Measurements from ENCODE around the gene AOAH. TPM values are rescaled to one million over a fixed set of nuclear protein-coding genes. Genes with fewer than 3 reads are reported as not detected.

Gene AOAH
- polyA plus RNA-seq, 10 donors: 2.3 to 5.0 (median 3.5) TPM

DNA sequence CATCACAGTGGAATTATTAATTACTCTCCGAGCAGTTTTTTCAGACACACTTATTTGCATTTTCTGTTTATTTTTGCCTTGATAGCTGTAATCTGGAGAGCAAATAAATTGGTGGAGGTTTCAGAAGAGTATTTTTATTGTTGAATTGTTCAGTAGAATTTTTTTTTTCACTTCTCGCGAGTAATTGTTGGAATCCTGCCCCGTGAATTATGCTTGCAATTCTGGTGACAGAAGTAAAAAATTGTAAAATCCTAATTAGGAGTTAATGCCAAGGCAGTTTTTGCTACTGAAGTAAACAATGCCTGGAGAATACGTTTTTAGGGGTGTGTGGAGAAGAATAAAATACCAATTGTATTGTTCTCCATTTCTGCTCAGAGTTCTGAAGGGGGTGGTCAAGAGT is 88.2 kb downstream of the AOAH start:
- DNase-seq: no peak

DNA sequence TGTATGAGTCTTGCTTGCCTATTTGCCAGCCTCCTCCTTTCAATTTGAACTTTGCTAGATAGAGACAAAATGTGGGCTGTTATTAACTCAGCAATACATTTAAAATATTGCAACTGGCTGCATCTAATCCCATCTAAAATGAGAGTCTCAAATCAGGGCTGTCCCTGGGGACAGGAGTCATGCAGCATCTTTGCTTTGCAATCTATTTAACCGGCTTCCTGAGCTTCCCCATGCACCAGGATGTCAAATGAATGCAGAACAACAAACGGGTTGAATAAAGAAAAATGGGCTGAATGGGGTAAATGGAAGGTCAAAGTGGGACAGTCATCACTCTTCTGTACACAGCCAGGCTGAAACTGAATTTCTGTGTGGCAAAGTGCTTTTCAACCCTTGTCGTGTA is 89.2 kb downstream of the AOAH start:
- DNase-seq: no peak

DNA sequence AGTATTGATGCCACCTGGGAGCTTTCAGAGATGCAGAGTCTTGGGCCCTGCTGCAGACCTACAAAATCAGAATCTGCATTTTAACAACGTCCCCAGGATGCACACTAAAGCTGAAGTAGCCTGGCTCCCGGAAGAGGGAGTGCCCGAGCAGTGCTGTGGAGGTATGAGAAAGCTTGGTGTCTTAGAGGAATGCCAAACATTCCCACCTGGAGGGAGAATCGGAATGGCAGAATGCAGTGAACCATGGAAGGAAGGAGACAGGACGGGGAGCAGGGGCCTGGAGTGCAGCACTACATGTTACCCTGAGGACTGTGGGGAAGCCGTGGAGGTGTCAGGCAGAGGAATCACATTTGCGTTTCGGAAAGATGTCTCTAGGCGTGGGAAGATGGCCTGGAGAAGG is 90.9 kb downstream of the AOAH start:
- no peak for DNase-seq

DNA sequence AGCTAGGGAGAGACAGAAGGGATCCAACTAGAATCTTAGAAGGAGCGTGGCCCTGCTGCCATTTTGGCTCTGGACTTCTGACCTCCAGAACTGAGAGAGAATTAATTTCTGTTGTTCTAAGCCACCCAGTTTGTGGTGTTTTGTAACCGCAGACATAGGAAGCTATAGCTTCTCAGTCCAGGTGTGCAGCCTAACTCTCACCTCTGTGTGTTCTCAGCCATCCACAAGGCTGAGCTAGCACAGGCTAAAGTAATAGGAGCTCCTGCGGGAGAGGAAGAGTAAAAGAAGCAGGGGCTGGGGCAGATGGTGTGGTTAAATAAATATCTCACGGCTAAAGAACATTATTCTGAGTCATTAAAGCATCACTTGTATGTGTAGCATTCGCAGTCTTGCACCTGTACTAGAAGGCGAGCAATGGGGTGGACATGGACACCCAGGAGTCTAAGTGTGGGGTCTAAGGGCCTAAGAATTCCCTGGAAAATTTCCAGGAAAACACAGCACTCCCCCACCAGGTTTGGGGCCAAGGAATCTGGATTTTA is 94.1 kb downstream of the AOAH start:
- no peak for DNase-seq

DNA sequence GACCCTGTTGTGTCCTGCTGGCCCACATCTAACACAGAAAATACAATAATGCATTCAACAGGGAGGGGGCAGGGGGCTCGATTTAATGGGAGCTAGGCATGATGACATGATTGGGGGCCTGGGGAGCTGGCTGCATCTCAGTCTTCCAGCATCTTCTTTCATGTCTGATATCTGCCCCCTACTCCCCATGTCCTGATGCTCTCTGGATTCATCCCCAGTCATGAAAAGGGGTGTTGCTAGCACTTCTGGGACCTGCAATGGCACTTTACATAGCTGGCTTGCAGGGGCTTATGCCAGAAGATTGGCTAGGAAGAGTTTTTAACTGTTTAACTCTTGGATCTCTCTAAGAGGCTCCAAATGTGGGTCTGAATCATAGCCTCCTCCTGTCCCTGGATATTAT is 94.9 kb downstream of the AOAH start:
- no peak for DNase-seq

DNA sequence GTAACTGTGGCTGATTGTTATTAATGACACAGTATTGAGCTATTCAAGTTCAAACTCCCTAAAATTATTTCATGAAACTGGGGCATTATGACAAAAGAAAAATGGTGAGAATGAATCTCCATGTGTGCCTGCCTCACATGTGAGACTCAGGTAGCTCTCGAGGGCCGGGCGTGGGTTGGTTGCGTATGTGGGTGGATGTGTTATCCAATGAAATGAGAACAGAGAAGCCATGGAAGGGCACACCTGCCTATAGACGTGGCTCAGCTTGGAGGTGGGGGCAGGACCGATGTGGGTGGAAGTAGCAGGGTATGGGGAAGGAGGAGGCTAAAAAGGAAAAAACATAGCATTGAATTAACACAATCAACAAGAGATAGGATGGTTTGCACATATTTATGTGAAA is 96.5 kb downstream of the AOAH start:
- DNase-seq: no peak

DNA sequence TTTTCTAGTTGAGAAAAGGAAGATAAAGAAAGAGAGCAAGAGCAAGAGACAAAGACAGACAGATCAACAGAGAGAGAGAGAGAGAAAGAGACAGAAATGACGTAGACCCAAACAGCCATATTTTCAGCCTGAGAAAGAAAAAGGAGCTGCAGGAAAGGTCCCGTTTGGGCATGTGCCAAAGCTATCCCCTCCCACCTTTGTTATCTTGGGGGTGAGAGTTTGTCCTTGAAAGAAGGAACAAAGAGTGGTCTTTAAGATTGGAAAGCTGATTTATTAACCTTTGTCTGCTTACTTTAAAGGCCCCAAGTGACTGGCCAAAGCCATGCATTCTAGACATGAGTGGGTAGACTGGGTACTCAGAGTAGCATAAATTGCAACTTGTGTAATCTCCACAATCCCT is 98.2 kb downstream of the AOAH start:
- no peak for DNase-seq

DNA sequence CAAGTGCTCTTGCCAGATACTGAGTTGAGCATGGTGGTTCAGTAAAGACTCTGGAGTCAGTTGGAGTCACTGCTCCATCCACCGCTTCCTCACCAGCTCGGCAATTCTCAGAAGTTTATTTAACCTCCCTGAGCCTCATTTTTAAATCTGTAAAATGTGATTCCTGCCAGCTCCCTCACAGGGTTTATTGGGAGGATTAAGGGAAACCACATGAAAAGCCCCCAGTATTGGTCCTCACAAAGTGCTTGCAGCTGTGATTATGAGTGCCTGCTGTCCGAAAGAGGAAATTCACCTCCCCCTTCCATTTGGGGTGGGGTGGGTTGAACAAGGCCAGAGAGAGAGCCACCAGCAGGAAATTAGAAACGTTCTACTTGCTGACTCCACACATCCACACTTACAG is 99.0 kb downstream of the AOAH start:
- peak in 2 of 3 donors; percentile 6 to 25 for DNase-seq

DNA sequence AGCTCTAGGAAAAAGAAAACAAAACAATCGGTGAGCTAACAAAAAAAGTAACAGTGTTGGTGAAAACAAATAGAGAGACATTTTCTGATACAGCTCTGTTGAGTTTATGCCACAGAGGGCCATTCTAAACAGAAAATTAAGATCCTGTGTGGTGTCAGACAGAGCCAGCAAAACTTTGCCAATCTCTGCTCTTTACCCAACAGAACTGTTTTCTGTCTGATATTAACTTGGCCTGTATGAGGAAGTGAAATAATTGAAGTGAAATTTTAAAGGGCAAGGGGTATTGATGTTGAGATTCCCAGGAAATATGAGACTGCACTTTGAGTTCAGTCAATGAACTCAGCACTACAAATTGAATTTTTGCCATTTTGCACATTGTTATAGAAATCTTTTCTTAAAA is 101.0 kb downstream of the AOAH start:
- DNase-seq: no peak

DNA sequence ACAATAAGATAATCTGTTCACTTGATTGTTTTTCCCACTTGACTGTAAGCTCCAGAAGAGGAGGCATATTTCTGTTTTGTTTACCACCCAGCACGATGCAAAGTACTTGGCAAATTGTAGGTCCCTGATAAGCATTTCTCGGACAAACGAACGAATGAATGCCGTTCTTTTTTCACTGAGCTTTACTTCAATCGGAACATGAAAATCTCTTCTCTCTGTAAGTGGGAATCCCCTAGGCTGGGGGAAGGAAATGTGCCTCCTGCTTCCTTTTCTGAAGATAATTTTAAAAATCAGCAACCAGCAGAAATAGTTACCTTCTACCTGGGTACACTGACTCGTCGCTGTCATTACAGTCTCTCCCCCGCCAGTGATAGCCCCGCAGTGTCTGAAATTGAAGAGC is 102.9 kb downstream of the AOAH start:
- DNase-seq: no peak

DNA sequence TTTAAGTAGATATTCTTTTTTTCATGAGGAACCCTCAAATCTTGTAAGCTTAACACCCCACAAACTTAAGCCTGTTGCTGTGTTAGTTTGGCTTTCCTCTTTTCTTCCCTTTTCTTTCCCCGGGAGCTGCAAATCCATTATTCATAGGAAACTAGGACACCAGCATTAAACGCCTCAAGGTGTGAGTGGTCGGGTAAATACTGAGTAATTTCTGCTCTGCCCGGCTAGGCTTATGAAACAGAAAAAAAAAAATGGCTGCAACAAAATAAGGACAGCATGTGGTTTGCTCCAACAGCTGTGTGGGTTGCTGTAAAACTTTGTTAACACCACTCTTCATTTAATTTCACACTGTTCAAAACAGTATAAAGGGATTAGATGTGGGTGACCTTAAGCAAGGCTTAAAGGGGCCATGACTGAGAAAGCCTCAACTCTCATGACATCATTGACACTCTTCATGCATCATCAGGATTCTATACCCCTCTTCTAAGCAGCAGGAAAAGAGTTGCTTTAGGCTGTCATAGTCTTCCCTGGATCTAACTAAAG is 104.1 kb downstream of the AOAH start:
- no peak for DNase-seq

DNA sequence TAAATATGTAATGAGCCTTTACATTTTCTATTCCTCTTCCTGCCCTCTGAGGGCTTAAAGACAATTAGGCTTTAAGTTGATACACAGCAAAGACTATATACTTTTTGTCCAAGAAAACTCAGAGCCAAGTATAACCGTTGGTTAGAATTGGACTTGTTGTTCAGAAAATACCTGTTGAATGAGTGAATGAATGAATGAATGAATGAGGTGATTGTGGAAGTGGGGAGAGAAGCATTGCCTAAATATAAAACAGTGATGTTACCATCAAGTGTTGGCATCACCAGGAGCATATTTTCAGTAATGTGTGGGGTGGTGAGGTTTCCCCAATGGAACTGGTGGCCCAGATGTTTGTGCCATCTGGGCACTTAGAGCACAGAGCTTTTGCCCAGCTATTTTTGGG is 106.9 kb downstream of the AOAH start:
- no peak for DNase-seq

DNA sequence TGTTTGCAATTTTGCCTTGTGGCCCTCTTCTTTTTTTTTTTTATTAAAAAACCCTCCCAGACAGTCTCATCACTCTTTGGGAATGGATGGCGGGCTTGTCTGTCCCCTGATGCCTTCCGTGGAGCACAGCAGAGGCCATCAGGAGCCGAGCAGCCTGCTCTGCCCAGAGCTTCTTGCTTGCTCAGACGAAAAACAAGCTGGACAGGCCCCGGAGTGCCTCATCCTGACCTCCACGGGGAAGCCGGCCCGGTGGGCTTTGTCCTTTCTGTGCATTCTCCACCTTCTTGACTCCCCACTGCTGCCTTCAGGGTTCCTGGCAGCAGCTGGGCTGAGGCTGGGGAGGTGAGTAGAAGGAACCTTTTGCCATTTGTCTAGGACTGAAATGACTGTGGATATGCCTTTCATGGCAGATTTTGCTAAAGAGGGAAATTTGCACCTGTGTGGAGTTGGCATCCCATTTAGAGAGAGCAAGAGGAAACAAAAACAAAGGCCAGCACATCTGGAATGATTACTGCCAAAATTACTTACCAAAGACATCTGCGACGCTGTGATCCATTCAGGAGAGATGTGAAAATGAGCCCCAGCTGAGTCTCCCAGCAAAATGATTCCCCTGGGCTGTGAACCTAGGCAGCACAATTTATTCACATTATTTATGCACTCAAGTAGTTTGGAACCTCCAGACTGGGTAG is 108.3 kb downstream of the AOAH start:
- peak in 1 of 3 donors; percentile 36 for DNase-seq

DNA sequence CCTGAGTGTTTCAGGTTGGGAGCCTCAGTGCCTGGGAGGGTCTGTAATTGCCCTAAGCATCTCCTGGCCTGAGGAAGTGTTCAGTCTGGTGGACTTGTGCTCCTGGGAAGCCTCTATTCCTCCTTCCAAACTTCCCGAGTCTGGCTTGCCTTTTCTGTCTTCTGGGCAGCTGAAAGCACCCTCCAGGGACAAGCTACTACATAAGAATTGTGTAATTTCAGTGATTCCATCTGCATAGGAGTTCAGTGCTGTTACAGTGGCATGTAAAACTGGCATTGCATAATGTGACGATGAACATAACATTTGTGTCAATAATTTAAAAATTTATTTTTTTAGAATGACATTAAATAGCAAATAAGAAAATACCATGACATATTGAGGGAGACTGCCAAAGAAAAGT is 109.3 kb downstream of the AOAH start:
- DNase-seq: no peak

DNA sequence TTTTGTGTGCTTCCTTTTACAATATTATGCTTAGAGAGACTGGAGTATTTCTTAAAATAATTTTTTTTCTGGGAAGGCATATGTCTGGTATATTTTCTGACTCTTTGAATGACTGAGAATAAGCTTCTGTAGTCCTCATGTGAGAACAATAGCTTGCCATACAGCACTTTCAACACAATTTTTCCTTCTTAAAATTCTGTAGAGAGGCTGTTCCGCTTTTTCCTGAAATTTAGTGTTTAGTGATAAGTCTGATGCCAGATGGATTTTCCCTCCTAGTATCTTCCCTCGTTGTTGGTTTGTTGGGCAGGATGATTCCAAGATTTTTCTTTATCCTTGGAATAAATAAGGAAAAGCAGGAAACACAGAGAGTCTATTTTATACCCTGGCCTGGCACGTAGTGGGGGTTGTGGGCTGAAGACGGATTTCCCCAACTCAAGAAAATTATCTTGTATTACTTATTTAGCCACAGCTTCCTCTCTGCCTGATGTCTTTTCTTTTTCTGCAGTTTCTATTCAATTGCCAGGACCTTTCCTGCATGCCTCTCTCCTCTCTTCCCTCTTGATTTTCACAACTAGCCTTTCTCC is 111.2 kb downstream of the AOAH start:
- no peak for DNase-seq

DNA sequence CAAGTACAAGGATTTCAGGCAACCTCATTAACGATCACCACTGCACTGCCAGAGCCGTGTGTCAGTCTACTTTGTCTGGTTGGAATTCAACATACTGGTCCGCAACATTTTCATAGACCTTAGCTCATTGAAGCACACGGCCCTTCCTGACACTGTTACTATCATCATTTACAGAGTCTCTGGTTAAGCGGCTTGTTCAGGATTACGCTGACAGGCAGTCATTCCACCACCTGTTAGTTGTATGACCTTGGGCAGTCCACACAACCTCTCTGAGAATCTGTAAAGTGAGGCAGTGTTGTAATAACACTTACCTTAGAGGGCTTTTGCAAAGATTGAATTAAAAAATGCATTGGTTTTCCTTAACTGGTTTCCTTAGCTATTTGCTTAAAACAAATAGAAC is 112.6 kb downstream of the AOAH start:
- DNase-seq: no peak

DNA sequence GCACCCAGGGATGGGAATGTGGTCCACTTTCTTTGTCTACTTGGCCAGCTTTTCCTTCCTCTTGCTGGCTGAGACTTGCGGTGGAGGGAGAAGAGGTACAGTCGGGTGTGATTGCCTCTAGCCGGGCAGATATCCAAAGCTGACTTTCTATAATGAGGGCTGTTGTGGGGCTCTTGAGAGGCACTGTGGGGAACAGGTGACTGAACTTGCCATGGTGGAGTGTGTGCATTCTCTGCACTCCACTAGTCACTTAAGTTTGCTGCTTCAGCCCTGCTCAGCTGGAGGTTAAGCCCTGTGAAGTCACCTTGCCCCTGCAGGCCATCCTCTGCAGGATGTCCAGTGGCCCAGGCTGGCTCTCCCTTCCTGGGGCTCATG is 116.6 kb downstream of the AOAH start:
- DNase-seq: no peak

DNA sequence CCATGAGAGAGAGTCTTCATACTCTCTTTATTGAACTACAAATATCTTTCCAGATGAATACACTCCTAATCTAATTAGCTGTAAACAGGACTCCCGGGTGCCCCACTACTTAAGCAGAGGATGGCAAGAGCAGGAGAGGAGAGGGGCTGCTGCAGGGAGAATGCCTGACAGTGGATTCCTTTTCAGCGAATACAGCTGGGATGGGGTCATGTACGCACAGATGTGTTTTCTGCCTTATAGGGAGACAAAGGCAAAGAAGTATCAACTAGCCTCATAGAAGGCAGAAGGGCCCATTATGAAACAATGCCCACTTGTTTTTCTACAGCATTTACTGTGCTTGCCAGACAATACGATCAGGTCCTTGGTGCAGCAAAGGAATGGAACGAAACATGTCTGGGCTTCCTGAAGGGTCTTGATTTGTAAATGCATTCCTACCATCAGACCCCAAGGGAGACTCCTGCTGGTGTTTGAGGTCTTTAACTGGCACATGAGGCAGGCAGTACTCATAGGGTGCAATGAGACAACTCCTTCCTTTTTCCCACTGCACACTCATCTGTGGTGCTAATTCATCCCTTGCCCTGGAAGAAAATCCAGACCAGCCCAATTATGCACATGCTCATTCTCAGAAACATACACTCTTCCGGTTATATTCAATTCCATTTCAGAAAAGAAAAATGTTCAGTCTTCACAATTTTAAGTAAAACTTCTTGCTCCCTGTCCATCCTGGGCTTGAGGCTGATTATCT is 117.1 kb downstream of the AOAH start:
- no peak for DNase-seq

DNA sequence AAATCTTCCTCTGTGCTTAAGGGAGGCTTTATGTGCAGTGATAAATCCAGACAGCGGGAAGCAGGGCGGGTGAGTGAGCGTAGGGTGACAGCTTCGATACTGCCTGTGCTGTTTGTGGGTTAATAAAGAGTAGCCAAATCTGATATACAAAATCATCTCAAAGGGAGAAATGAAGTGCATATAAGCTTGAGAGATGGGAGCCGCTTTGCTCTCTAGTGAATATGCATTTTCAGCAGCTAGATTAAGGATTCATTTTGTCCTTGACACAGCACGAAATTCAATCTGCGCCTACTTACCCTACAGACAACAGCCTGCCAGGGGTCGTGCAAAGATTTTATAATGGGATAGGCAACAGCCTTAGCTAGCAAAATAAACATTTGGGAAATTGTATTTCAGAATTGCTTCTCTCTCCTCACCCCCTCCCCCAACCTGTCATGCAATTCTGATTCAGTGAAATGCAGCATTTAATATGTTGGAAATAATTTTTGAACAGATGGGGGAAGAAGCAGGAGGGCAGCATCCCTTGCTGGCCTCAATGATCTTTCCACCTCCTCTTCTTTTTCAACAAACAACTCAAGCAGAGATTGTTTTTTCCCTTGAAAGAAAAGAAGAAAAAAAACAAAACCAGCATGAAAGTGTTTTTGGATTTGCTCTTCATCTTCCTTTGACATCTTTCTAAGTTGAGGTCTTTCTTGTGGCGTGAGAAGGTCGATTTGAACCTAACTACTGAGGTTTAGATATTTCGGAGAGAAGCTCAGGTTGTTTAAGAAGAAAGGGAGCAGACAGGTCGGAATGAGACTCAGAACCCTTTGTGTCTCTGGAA is 117.9 kb downstream of the AOAH start:
- no peak for DNase-seq

DNA sequence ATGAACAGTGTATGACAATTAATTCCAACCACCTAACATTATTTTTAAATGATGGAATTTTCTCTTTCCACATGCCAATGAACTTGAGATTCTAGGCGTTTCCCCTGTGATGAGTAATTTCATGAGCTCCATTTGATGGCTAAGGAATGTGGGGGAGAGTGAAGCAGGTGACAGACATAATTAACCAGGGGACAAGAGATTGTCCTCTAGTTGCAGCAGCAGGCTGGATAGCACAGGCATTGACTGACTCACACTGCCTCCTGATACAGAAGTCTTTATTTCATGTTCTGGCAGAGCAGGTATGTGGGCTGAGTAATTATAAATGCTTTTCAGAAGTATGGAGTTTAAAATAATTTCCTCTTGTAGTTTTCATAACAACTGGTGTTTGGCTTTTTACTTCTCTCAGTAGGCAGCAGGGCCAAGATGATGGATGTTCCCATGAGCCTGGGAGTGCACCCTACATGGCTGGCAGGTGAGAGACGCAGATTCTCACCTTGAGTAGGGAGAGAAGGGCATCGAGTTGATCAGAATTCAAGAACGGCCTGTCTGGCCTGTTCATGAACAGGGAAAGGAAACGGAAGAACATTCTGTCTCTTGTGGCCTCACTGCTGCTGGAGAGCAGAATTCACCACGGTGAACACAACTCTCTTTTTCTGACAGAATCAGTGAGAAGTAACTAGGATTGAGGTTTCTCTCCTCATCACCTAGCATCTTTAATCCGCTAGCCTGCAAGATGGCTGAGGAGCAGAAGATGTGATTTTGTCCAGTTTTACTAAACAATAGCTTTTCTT is 118.8 kb downstream of the AOAH start:
- no peak for DNase-seq

DNA sequence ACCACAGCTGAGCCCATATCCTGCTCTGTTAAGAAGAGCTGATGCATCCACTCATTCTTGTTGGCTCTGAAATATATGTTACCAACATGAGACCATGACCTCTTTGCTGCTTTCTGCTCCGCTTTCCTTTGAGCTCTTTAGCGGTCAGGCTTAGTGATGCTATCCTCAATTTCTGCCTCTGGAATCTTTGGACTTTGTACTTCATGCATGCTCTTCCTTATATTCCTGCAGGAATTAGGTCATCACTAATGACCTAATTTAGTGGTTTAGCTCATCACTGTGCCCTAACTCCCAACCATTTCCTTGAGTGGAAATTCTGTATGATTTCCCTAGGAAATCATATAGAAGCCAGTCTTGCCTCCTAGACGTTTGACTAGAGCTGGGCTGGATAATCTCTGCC is 119.5 kb downstream of the AOAH start:
- DNase-seq: no peak

Measured in muscle of back (tissue), 11 donors.